Measurements from ENCODE around the gene CAPG. TPM values are rescaled to one million over a fixed set of nuclear protein-coding genes. Genes with fewer than 3 reads are reported as not detected.

Gene CAPG
- total and polyA plus RNA-seq, 2 donors from 2014 or later = 361 to 377 TPM

DNA sequence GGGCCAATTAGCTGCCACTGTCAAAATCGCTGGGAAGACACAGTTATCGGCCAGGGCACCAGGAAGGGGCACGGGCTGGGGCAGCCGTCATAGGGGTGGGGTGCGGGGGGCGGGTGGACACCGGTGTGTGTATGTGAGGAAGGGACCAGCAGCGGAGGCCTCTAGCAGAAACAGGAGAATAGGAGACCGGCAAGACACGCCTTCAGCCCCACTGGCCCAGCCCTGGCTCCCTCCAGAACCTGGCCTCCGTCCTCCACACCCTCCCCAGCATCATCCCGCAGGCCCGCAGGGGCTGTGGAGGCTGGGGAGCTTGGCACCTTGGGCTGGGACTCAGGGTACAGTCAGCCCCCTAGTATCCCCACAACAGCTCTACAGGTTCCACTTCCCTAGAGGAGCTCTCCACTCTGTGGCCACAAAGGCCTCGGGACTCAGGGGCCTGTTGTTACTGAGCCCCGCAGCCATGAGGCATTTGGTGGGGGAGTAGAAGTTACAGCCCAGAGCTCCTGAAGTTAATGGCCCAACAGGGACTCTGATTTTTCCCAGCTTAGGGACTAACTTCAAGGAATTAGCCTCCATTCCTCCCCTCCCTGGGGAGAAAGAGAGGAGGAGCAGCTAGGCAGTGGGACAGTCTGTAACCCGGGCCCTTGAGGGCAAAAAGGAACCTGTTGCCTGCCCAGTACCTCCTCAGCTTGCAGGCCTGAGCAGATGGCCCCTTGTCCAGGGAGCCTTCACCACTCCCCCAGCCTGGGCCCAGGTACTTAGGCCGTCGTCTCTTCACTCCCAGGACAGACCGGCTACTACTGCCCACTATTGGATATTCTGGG, 28.2 kb upstream of the CAPG start:
- H3K4me1 ChIP-seq (ENCODE audit: control insufficient read depth in 2 of 3, insufficient read depth in 2 of 3, low read depth in 1 of 3, low read length in 3 of 3) = peaks cover 2 to 42% (median 40%) of the 10 kb centered on the region in 3 donors
- TF ChIP-seq, protein P1, sequence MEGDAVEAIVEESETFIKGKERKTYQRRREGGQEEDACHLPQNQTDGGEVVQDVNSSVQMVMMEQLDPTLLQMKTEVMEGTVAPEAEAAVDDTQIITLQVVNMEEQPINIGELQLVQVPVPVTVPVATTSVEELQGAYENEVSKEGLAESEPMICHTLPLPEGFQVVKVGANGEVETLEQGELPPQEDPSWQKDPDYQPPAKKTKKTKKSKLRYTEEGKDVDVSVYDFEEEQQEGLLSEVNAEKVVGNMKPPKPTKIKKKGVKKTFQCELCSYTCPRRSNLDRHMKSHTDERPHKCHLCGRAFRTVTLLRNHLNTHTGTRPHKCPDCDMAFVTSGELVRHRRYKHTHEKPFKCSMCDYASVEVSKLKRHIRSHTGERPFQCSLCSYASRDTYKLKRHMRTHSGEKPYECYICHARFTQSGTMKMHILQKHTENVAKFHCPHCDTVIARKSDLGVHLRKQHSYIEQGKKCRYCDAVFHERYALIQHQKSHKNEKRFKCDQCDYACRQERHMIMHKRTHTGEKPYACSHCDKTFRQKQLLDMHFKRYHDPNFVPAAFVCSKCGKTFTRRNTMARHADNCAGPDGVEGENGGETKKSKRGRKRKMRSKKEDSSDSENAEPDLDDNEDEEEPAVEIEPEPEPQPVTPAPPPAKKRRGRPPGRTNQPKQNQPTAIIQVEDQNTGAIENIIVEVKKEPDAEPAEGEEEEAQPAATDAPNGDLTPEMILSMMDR (IDR thresholded peaks at IDR 0.05; ENCODE audit: borderline replicate concordance, extremely low read depth, insufficient read depth) = no peak
- intact Hi-C loops (cut with DNase I) = no loop called here
- DNase-seq (peak; percentile 67 to 87 (median 80)), FAIRE-seq (no peak)
- H3K27ac ChIP-seq (ENCODE audit: low read depth in 2 of 2, low read length in 2 of 2) = peak overlapping the region; percentile 88 to 90
- peak overlapping the region; percentile 25 to 54 (median 37) for H3K4me3 ChIP-seq (ENCODE audit: low read length in 3 of 3)
- no peaks in the 10 kb centered on the region for H3K27me3 ChIP-seq (ENCODE audit: control insufficient read depth, insufficient read depth, low read length)
- no peaks in the 10 kb centered on the region for H3K36me3 ChIP-seq (ENCODE audit: control insufficient read depth in 2 of 3, insufficient read depth in 3 of 3, low read length in 3 of 3)
- H3K9me3 ChIP-seq (ENCODE audit: control insufficient read depth in 2 of 3, insufficient read depth in 1 of 3, low read length in 3 of 3) = no peaks in the 10 kb centered on the region
- H3K9ac ChIP-seq (ENCODE audit: low read length in 3 of 3) = peak overlapping the region; percentile 57 to 66 (median 59)

DNA sequence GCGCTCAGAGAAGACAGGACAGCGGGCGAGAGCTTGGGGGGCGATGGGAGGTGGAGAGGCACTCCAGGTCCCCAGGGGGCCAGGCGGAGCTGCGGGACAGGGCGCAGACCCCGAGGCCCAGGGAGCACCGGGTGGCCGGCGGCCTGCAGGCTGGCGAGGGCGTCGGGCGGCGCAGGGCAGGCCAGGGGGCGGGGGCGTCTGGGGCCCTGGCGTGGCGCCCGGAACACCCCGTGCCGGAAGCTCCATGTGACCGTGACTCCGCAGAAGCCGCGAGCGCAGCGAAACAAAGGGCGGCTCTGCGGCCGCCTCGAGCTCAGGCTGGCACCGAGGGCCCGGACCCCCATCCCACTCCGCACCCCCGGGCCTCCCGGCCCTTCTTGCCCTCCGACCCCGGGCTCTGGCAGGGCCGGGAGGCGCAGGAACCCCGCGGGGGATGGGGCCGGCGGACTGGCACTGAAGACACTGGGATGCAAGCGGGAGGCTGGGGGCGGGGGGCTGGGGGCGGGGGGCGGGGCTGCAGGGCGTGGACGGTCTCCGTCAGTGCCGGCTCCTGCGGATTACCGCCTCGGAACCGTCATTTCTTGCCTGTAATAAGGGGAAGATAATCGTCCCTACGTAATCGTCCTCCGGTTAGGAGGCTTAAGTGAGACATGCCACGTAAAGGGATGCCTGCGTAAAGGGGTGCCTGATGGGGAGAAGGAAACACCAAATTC, 27.5 kb upstream of the CAPG start:
- FAIRE-seq = no peak
- intact Hi-C loops (cut with DNase I) = no loop called here
- DNase-seq = peak; percentile 80 to 97 (median 88)

DNA sequence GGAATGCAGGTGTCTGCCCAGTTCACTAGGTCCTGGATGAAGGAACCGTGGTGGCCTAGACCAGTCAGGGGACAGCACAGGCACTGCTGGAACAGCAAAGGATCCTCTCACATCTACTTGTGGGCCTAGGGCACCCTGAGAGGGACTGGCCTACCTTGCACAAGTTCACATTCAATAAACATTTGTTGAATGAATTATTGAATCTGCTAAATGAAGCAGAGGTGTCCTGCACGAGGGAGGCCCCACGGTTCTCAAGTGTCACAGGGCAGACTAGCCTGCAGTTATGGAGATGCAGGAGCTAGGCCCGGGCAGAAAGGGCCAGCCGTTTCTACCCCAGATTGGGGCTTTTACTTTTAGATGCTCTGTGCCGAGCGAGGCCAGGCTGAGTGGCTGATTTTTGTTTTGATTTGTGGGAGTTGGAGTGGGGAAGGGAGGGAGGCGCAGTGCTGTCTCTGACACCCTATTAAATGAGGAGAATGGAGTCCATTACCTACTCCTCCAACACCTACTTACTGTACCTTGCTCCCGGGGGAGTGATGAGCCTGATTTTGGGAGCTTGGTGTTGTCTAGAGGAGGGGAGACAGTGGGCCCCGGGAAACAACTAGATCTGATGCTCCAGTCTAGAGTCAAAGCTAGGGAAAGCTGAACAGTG, 26.8 kb upstream of the CAPG start:
- intact Hi-C loops (cut with DNase I) = no loop called here
- H3K4me3 ChIP-seq (ENCODE audit: low read length in 3 of 3) = peak overlapping the region in 1 of 3 donors; percentile 4
- H3K27me3 ChIP-seq (ENCODE audit: control insufficient read depth, insufficient read depth, low read length) = no peaks in the 10 kb centered on the region
- DNase-seq (peak in 2 of 5 donors; percentile 47 to 63), FAIRE-seq (no peak)
- peak overlapping the region; percentile 88 to 90 for H3K27ac ChIP-seq (ENCODE audit: low read depth in 2 of 2, low read length in 2 of 2)
- peaks cover 2 to 44% (median 44%) of the 10 kb centered on the region in 3 donors for H3K4me1 ChIP-seq (ENCODE audit: control insufficient read depth in 2 of 3, insufficient read depth in 2 of 3, low read depth in 1 of 3, low read length in 3 of 3)
- no peaks in the 10 kb centered on the region for H3K36me3 ChIP-seq (ENCODE audit: control insufficient read depth in 2 of 3, insufficient read depth in 3 of 3, low read length in 3 of 3)
- no peaks in the 10 kb centered on the region for H3K9me3 ChIP-seq (ENCODE audit: control insufficient read depth in 2 of 3, insufficient read depth in 1 of 3, low read length in 3 of 3)
- peak overlapping the region in 1 of 3 donors; percentile 64 for H3K9ac ChIP-seq (ENCODE audit: low read length in 3 of 3)
- TF ChIP-seq, protein P1 (IDR thresholded peaks at IDR 0.05; ENCODE audit: borderline replicate concordance, extremely low read depth, insufficient read depth) = no peak

More for the DNA sequence above, 27.5 kb upstream of the CAPG start:
- Histone ChIP-seq H3K27me3 (ENCODE audit: control insufficient read depth, insufficient read depth, low read length) (no peaks in the 10 kb centered on the region), H3K4me1 (ENCODE audit: control insufficient read depth in 2 of 3, insufficient read depth in 2 of 3, low read depth in 1 of 3, low read length in 3 of 3) (peaks cover 2 to 44% (median 44%) of the 10 kb centered on the region in 3 donors), H3K4me3 (ENCODE audit: low read length in 3 of 3) (peak overlapping the region; percentile 25 to 54 (median 37)), H3K27ac (ENCODE audit: low read depth in 2 of 2, low read length in 2 of 2) (peak overlapping the region; percentile 88 to 90), H3K9me3 (ENCODE audit: control insufficient read depth in 2 of 3, insufficient read depth in 1 of 3, low read length in 3 of 3) (no peaks in the 10 kb centered on the region), H3K9ac (ENCODE audit: low read length in 3 of 3) (peak overlapping the region; percentile 28 to 66 (median 59)), H3K36me3 (ENCODE audit: control insufficient read depth in 2 of 3, insufficient read depth in 3 of 3, low read length in 3 of 3) (no peaks in the 10 kb centered on the region)
- TF ChIP-seq, protein P1 (IDR thresholded peaks at IDR 0.05; ENCODE audit: borderline replicate concordance, extremely low read depth, insufficient read depth) = no peak
